ENCODE results near the gene ALDOB.

- TF ChIP-seq ZBTB33 (IDR thresholded peaks at IDR 0.05; ENCODE audit: extremely low read depth, insufficient replicate concordance, low read length) (no peak), RAD21 (IDR thresholded peaks at IDR 0.05; ENCODE audit: low read depth) (no peak), ZNF274 (IDR thresholded peaks at IDR 0.05; ENCODE audit: low read depth, low read length) (no peak), CTCF (IDR thresholded peaks at IDR 0.05 in 2 of 3, conservative IDR thresholded peaks at IDR 0.05 in 1 of 3; ENCODE audit: borderline replicate concordance in 1 of 3, insufficient read depth in 1 of 3, low read depth in 2 of 3, low read length in 2 of 3) (no peak), EGR1 (IDR thresholded peaks at IDR 0.05; ENCODE audit: low read depth) (no peak), EZH2 (IDR thresholded peaks at IDR 0.05) (no peak), FOSL1 (IDR thresholded peaks at IDR 0.05; ENCODE audit: low read depth) (no peak), POLR2A (IDR thresholded peaks at IDR 0.05; ENCODE audit: borderline replicate concordance, extremely low read depth, insufficient read depth, insufficient read length) (no peak)
These were observed 6.7 kb downstream of the ALDOB start for GRCh38 chr9:101428909-101429308.
